HG03135 (cell line): ENCODE data around the gene RAB8A.

Experiments used
- ATAC-seq: cut with Tn5 transposase; IDR thresholded peaks from one replicate; pipeline ENCODE4 v1.9.1; 2021; ENCODE audit warnings: mild to moderate bottlenecking, moderate library complexity; ENCODE audit not compliant: unreplicated experiment

The RAB8A gene

GRCh38 chr19:16139752-16140151, 28.1 kb downstream of the RAB8A start:
- no peak for ATAC-seq

DNA sequence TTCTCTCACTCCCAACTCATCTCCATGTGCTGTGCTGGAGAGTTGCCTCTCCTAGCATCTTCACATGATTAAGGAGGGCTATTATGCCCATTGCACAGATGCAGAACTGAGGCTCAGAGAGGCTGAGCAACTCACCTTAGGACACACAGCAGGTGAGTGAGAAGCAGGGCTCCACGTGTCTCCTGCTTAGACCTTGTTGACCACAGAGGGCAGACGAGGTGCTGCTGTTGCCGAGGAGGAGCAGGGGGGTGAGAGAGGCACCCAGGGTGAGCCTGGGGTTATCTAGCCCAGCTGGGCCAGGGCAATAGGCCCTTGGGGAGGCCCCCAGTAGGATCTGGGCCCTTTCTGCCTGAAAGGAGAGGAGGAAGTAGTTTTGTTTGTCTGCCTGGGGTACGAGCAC, 29.4 kb downstream of the RAB8A start:
- ATAC-seq = no peak

- no peak for ATAC-seq
Observed at GRCh38 chr19:16142032-16142580, 30.4 kb downstream of the RAB8A start.

- ATAC-seq = peak; percentile 58
Observed at GRCh38 chr19:16143399-16144215, 31.9 kb downstream of the RAB8A start, which contains the start of gene HSH2D. HSH2D (plus strand) TSS chr19:16143685; CDS start chr19:16148751, 5,066 bp downstream.

DNA sequence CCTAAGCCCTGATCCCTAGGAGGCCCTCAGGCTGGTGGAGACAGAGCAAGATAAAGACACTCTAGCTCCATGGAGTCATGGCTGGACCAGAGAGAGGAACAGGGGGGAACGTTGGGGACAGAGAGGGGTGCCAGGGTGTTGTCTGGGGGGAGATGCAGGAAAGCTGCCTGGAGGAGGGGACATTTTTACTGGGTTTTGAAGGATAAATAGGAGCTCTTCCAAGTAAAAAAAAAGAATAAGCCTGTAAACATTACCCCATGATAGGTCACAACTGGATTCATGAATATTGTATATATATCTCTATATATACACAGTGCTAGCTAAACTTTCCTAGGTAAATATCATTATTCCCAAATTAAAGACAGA, 32.5 kb downstream of the RAB8A start:
- no peak for ATAC-seq

DNA sequence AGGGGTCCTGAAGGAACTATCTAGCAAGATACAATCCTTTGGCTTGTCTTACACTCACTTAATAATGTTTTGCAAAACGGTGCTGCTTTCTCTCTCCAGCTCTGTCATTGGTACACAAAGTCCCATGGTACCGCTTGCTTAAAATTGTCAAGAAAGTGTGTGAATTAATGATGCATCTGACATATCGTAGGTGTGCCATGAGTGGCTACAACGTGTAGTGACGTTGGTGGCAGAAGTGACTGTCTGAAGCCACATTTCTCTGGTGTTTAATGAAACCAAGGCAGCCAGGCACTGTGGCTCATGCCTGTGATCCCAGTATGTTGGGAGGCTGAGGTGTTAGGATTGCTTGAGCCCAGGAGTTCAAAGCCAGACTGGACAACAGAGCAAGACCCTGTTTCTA, 34.4 kb downstream of the RAB8A start:
- ATAC-seq = no peak

DNA sequence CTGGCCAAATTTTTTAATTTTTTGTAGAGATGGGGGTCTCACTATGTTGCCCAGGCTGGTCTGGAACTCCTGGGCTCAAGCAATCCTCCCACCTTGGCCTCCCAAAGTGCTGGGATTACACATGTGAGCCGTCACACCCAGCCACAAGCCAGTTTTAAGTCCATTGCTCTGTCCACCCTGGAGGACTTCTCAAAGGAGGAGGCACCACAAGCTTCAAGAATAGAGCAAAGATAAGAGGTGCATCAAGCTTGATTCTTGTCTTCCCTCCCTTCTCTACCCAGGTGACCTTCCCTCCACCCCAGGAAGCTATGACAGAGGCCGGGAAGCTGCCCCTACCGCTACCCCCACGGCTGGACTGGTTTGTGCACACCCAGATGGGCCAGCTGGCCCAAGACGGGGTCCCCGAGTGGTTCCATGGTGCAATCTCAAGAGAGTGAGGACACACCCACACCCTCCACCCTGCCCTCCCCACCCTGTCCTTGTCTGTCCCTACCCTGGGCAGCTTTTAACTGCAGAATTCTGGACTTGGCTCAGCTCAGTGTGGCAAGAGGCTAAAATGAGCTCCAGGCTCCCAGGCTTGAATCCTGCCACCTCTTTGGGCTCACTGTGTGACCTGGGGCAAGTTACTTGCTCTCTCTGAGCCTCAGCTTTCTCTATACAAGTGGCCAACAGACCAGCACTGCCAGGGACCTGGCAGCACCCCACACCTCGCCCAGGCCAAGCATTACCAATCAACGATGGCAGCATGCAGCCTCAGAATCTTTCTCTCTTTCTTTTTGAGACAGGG, 36.9 kb downstream of the RAB8A start:
- ATAC-seq = no peak

DNA sequence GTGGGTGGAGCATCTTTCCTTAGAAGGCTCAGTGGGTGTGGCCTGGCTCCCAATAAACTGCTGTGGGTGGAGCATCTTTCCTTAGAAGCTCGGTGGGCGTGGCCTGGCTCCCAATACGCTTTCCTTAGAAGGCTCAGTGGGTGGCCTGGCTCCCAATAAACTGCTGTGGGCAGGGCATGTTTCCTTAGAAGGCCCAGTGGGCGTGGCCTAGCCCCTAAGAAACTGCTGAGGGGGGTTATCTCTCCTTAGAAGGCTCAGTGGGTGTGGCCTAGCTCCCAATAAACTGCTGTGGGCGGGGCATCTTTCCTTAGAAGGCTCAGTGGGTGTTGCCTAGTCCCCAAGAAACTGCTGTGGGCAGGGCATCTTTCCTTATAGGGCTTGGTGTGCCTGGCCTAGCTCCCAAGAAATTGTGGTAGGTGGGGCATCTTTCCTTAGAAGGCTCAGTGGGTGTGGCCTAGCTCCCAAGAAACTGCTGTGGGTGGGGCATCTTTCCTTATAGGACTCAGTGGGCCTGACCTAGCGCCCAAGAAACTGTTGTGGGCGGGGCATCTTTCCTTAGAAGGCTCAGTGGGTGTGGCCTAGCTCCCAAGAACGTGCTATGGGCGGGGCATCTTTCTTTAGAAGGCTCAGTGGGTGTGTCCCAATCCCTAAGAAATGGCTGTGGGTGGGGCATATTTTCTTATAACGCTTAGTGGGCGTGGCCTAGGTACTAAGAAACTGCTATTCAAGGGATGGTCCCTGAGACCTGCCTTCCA, 42.1 kb downstream of the RAB8A start:
- ATAC-seq = no peak

- no peak for ATAC-seq
Observed at GRCh38 chr19:16154557-16154956, 42.9 kb downstream of the RAB8A start.

GRCh38 chr19:16155128-16155527, 43.4 kb downstream of the RAB8A start:
- ATAC-seq = no peak

DNA sequence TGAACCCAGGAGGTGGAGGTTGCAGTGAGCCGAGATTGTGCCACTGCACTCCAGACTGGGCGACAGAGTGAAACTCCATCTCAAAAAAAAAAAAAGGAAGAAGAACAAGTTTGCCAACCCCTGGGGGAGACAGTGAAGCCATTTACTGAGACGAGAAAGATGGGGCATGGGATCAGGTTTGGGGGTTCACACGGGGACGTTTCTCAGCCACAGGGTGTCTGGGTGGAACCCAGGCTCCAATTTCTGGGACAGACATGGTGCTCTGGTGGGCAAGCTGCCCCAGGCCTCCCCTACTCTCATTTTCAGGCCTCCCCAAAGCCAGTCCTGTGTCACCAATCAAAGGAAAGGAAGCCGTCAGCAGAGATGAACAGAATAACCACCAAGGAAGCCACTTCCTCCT, 45.2 kb downstream of the RAB8A start:
- ATAC-seq = no peak

GRCh38 chr19:16157601-16158000, 45.9 kb downstream of the RAB8A start:
- ATAC-seq = no peak

DNA sequence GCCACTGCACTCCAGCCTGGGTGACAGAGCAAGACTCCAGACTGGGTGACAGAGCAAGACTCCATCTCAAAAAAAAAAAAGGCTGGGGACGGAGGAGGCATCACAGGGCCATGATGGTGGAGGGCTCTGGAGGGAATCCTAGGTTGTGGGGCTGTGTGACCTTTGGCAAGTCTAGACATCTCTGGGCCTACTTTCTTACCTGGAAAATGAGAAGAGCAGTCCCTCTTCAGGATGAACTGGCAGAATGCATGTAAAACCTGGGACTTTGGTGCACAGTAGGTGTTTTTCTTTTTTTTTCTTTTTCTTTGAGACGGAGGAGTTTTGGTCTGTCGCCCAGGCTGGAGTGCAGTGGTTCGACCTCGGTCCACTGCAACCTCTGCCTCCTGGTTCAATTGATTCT, 48.0 kb downstream of the RAB8A start:
- ATAC-seq = no peak

DNA sequence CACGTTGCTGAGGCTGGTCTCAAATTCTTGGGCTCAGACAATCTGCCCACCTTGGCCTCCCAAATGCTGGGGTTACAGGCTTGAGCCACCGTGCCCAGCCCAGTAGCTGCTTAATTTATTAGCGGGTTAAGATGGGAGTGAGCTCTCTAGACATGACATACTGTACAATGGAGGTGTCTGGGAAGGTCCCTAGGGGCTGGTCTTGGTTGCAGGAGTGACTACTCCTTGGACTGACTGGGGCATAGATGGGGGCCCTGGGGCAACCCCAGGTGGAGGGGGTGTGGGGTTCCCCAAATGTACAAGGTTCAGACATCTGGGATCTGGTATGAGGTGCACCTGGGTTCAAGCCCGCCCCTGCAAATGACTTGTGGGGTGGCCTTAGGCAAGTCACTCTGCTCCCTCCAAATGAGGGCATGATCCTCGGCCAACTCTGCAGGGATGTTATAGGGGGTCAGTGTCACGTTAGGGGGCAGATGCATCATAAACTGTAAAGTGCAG, 48.8 kb downstream of the RAB8A start:
- no peak for ATAC-seq

DNA sequence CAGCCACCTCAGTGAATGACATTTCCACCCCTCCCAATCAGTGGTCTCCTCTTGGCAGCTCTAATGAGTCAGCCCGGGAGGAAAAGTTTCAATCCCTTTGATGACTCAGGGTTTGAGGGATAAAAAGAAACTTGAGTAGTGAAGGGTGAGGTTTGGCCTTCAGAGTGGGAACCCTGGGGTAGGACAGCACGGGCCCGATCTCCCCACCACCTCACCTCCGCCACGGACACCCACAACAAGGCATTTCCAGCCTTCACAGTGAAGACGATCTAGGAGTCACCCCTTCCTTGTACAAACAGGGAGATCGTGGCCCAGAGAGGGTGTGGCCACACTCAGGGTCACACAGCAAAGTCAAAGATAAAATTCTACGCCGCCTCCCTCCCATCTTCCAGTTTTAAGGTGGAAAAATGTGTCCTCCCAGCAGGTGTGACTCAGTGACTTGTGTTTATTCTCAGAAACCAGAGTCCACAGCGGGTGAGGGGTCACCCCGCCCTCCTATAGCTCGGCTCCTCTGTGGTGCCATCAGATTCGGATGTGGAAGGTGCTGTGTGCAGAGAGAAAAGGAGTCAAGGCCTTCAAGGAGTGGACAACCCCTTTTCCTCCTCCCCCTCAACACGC, 49.4 kb downstream of the RAB8A start:
- ATAC-seq = no peak

DNA sequence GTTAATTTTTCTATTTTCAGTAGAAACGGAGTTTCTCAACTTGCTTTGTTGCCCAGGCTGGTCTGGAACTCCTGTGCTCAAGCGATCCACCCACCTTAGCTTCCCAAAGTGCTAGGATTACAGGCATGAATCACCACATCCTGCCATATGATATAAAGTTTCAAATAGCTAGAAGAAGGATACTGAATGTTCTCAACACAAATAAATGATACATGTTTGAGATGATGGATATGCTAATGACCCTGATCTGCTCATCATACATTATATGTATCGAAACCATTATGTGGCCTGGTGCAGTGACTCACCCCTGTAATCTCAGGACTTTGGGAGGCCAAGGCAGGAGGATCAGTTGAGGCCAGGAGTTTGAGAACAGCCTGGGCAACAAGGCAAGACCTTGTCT, 50.2 kb downstream of the RAB8A start:
- ATAC-seq = no peak

- ATAC-seq = no peak
Observed at GRCh38 chr19:16164222-16164890, 52.7 kb downstream of the RAB8A start.

DNA sequence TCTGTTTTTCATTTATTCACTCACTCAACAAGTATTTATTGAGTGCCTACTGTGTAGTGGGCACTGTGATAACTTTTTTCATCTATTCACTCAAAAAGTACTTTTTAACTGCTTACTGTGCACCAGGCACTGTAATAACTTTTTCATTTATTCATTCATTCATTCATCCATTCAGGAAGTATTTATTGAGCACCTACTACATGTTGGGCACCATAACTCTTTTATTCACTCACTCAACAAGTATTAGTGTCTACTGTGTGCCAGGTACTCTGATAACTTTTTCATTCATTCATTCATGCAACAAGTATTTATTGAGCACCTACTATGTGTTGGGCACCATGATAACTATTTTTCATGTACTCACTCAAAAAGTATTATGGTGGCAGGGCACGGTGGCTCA, 54.7 kb downstream of the RAB8A start:
- no peak for ATAC-seq

DNA sequence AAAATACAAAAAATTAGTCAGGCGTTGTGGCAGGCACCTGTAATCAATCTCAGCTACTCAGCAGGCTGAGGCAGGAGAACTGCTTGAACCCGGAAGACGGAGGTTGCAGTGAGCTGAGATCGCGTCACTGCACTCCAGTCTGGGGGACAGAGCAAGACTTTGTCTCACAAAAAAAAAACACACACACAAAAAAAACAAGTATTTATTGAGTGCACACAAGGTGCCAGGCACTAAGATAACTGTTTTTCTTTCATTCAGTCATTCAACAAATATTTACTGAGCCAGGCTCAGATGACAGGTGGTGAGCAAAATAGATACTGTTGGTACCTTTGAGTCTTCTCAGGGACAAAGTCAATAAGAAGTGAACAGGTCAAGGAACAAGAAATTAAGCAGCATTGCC, 55.4 kb downstream of the RAB8A start:
- no peak for ATAC-seq

DNA sequence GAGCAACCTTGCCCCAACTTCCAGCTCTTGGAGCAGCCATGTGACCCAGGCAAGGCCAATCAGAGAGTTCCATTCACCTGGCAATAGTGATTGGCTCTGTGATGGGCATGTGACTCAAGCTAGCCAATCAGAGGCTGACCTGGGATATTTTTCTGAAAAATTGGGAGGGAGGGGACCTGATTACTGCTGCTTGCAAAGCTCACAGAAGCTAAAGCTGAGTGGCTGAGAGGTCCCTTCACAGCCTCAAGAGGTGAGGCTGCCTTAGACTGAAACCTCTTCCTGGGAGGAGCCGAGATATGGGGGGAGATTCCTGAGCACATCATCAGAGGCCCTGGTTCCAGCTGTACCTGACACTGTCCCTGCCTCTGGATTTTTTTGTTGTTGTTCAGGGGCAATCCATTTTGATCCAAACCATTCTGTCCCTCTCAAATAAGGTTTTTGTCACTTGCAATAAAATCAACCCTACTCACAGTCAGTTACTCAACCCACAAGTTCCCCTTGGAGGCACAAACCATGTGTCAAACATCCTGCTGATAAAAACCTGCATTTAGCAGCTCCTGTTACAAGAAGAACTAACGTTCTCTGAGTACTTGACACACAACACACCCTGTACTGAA, 56.9 kb downstream of the RAB8A start:
- ATAC-seq = no peak
